Anterior cingulate cortex (tissue), 58 donors: ENCODE data around the gene ASAH2B.

ENCODE experiments used
- DNase-seq, 58 donors: peaks; one replicate each; lab custom pipeline; 2025; lab: John Stamatoyannopoulos, UW

Gene ASAH2B

GRCh38 chr10:50796693-50797092, 57.0 kb downstream of the ASAH2B start:
- DNase-seq = no peak

- DNase-seq = no peak
Measured at GRCh38 chr10:50798297-50798696, 58.6 kb downstream of the ASAH2B start.

DNA sequence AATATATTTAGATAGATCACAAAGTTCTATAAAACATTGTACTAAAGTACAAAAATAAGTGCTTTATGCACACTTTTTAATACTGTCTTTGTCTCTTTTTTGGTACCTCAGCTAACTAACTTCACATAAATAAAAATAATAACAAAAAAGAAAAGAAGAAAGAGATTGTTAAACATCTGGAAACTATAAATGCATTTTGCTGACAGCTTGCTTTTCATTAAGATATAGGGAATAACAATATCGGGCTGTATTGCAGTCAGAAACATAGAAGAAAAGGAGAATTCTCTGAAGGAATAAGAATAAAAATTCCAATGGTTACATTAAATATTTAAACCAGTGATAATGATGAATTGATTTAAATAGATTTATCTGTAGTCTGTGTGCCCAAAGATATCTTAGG, 59.9 kb downstream of the ASAH2B start:
- DNase-seq = no peak

DNA sequence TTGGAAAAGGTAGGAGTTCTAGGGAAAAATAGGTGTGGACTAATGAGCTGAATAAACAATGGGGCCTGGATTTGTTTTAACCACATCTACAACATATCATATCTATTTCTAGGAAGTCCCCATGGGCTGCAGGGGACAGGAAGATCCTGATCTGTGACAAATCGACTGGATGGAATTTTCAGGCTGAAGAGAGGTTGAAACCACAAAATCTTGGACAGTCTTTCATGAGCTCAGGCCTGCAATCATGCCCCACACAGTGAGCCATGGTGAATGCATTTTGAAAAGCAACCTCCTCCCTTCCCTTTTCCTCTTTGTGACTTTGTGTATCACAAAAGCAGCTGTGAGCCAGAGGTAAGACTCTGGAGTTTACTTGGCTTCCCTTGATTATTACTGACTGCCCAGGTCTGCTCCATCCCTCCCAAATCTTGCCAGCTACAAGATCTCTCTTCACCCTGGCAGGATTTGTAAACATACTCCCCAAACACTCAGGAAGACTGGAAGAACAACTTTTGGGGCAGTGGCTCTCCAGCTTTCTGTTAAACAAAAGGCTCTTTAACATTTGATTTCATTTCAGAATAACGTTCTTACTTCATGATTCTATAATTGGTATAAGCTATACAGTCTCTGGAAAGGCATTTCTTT, 66.4 kb downstream of the ASAH2B start:
- no peak for DNase-seq

DNA sequence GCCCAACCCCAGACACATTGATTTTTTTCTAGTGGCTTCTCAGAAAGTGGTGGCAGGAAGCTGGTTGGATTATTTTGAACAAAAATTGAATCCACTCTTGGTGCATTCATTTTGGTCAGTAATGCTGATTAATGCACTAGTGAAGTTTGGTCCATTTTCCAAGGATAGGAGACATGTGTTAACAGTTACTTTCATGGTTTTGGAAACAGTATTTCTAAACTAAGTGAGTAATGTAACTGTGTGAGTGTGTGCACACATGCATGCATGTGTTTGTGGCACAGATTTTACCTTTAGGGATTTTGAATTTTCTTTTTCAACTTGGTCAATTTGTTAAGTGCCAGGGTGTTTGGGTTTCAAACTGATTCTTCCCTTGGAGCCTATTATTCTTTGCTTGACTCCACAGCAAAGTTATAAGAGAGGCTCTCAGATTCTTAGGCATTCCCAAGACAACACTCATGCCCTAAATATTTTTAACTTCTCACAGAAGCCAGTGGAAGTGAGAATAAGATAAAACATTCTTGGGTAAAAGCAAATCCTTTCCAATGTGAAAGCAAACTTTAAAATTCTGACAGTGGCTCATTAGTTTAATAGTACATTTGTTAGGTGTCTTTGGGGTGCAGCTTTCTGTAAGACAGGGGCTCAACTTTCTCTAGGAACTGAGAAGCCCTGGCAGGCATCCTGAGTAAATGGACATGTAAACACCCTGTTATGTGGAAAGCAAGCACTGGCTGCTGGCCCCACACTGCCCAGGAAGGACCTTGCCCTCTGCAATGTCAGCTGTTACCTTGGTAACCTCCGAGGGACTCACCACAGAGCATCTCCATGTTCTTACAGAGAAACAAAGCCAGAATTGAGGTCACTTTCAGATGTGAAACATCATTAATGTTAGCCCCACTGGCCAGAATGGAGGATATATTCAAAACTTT, 68.4 kb downstream of the ASAH2B start:
- peak in 1 of 58 donors; percentile 3 for DNase-seq
